Measurements from ENCODE around the gene GNAZ. TPM values are rescaled to one million over a fixed set of nuclear protein-coding genes. Genes with fewer than 3 reads are reported as not detected.

Gene GNAZ
- total RNA-seq, 1 experiment from 2014 or later = 1.2 TPM

GRCh38 chr22:23068096-23068831, 2.1 kb upstream of the GNAZ start:
- TF ChIP-seq CTCF (conservative IDR thresholded peaks at IDR 0.05) = no peak
- TF ChIP-seq EZH2 (IDR thresholded peaks at IDR 0.05; ENCODE audit: low read depth) = no peak
- ChIA-PET POLR2A (ENCODE audit: unreplicated experiment) (no interaction called here), CTCF (no interaction called here)
- no peaks in the 10 kb centered on the region for H3K9me2 ChIP-seq (ENCODE audit: insufficient read depth)
- H4K20me1 ChIP-seq (ENCODE audit: insufficient read depth) = no peaks in the 10 kb centered on the region; the same call in 1 of the 2 replicates
- H3K79me2 ChIP-seq (ENCODE audit: low read depth) = no peaks in the 10 kb centered on the region
- H3K27ac ChIP-seq = no peak overlapping the region
- no peak for DNase-seq
- H3K9me3 ChIP-seq (ENCODE audit: insufficient read depth, low read depth) = no peaks in the 10 kb centered on the region
- H2AFZ ChIP-seq = no peak overlapping the region
- no peak overlapping the region for H3K4me2 ChIP-seq
- H3K36me3 ChIP-seq (ENCODE audit: low read depth) = no peaks in the 10 kb centered on the region
- no peak overlapping the region for H3K4me3 ChIP-seq
- intact Hi-C loops (cut with micrococcal nuclease; ENCODE audit: unreplicated experiment) = no loop called here
- H3F3A ChIP-seq (ENCODE audit: insufficient read depth, low read depth) = no peaks in the 10 kb centered on the region
- BruUV-seq (replicated peaks) = no TSS peak
- peaks cover 42% of the 10 kb centered on the region for H3K27me3 ChIP-seq (ENCODE audit: insufficient read depth, low read depth)
- no peaks in the 10 kb centered on the region; the same call in 1 of the 2 replicates for H3K4me1 ChIP-seq (replicated peaks; ENCODE audit: insufficient read depth)

- Histone ChIP-seq H3K4me2 (no peak overlapping the region), H3K9me3 (ENCODE audit: insufficient read depth, low read depth) (no peaks in the 10 kb centered on the region), H3K27ac (no peak overlapping the region), H3K9me2 (ENCODE audit: insufficient read depth) (no peaks in the 10 kb centered on the region), H3K4me1 (replicated peaks; ENCODE audit: insufficient read depth) (no peaks in the 10 kb centered on the region; the same call in 1 of the 2 replicates), H3K4me3 (no peak overlapping the region), H3K36me3 (ENCODE audit: low read depth) (no peaks in the 10 kb centered on the region), H2AFZ (no peak overlapping the region), H3K79me2 (ENCODE audit: low read depth) (no peaks in the 10 kb centered on the region), H3K27me3 (ENCODE audit: insufficient read depth, low read depth) (peaks cover 41% of the 10 kb centered on the region), H3F3A (ENCODE audit: insufficient read depth, low read depth) (no peaks in the 10 kb centered on the region), H4K20me1 (ENCODE audit: insufficient read depth) (no peaks in the 10 kb centered on the region; the same call in 1 of the 2 replicates)
- no peak for TF ChIP-seq CTCF (conservative IDR thresholded peaks at IDR 0.05)
- ChIA-PET POLR2A (ENCODE audit: unreplicated experiment) (no interaction called here), CTCF (no interaction called here)
- intact Hi-C loops (cut with micrococcal nuclease; ENCODE audit: unreplicated experiment) = no loop called here
- BruUV-seq (replicated peaks) = no TSS peak
- DNase-seq = no peak
These were observed 1.4 kb upstream of the GNAZ start for GRCh38 chr22:23068832-23069385.

- H4K20me1 ChIP-seq (ENCODE audit: insufficient read depth) = no peaks in the 10 kb centered on the region; the same call in 1 of the 2 replicates
- no peaks in the 10 kb centered on the region for H3K79me2 ChIP-seq (ENCODE audit: low read depth)
- peak overlapping the region; percentile 93 for H3K4me2 ChIP-seq
- ChIA-PET POLR2A (ENCODE audit: unreplicated experiment) (no interaction called here), CTCF (no interaction called here)
- no peak overlapping the region for H3K27ac ChIP-seq
- peak overlapping the region; percentile 59 for H3K4me3 ChIP-seq
- no peak for TF ChIP-seq CTCF (conservative IDR thresholded peaks at IDR 0.05)
- no peak for TF ChIP-seq EZH2 (IDR thresholded peaks at IDR 0.05; ENCODE audit: low read depth)
- BruUV-seq (replicated peaks) = no TSS peak
- no peaks in the 10 kb centered on the region for H3K9me2 ChIP-seq (ENCODE audit: insufficient read depth)
- intact Hi-C loops (cut with micrococcal nuclease; ENCODE audit: unreplicated experiment) = no loop called here
- no peaks in the 10 kb centered on the region for H3F3A ChIP-seq (ENCODE audit: insufficient read depth, low read depth)
- peak overlapping the region; percentile 79; the same call in 1 of the 2 replicates for H2AFZ ChIP-seq
- H3K4me1 ChIP-seq (replicated peaks; ENCODE audit: insufficient read depth) = no peaks in the 10 kb centered on the region; the same call in 1 of the 2 replicates
- H3K27me3 ChIP-seq (ENCODE audit: insufficient read depth, low read depth) = peaks cover 41% of the 10 kb centered on the region
- H3K36me3 ChIP-seq (ENCODE audit: low read depth) = no peaks in the 10 kb centered on the region
- H3K9me3 ChIP-seq (ENCODE audit: insufficient read depth, low read depth) = no peaks in the 10 kb centered on the region
- peak; percentile 61 to 84 for DNase-seq
These were observed 589 bp upstream of the GNAZ start for GRCh38 chr22:23069502-23070357.
